Prostate gland (tissue), 2 donors: Measurements from ENCODE around the gene PLAAT4. TPM values are rescaled to one million over a fixed set of nuclear protein-coding genes. Genes with fewer than 3 reads are reported as not detected.
"Not testable (repeated sequence)": the region's sequence is repeated elsewhere in the genome, so short reads cannot be mapped to it uniquely, and the experiment has no call there.

Experiments
- DNase-seq: peaks from one replicate; pipeline ENCODE4 v3.0.0-alpha.2; 2019; ENCODE audit warnings: low spot score
- H3K27ac ChIP-seq, 2 donors: fragments of 200-600 bp; sonication (generic); 2 replicates each; pipeline ENCODE4 v1.5.1; 2017 to 2019
- H3K27me3 ChIP-seq: fragments of 200-600 bp; sonication (generic); replicated peaks from 2 replicates; pipeline ENCODE4 v1.5.1; 2019; ENCODE audit not compliant: insufficient read depth
- H3K36me3 ChIP-seq, 2 donors: fragments of 200-600 bp; sonication (generic); 1 replicate in 1 of 2; 2 replicates in 1 of 2; pipeline versions ENCODE4 v1.5.1 to v1.8.1; 2017 to 2019
- H3K4me1 ChIP-seq: fragments of 200-600 bp; sonication (generic); replicated peaks from 2 replicates; pipeline ENCODE4 v1.5.1; 2019
- H3K4me3 ChIP-seq, 2 donors: fragments of 200-600 bp; sonication (generic); 2 replicates each; pipeline ENCODE4 v1.5.1; 2017 to 2019
- H3K9me3 ChIP-seq: fragments of 200-600 bp; sonication (generic); 2 replicates; pipeline ENCODE4 v1.5.1; 2017
- POLR2A ChIP-seq: fragments of 450-650 bp; IDR thresholded peaks from one replicate; pipeline ENCODE4 v1.6.1; 2016; ENCODE audit warnings: antibody characterized with exemption, mild to moderate bottlenecking
- POLR2AphosphoS5 ChIP-seq: sonication (generic); formaldehyde crosslinking; IDR thresholded peaks from one replicate; pipeline ENCODE4 v1.6.1; 2017; ENCODE audit warnings: antibody characterized with exemption
- WGBS: methylation state at CpG from one replicate; pipeline ENCODE4 v1.1.5; 2018; 5-methylcytosine and 5-hydroxymethylcytosine counted together
- intact Hi-C: fragments of 100-400 bp; cut with DNase I; formaldehyde crosslinking; loops from one replicate; pipeline ENCODE4 v1.14.2; 2022
- total RNA-seq, 2 donors: library from RNA; depleted of rRNA; stranded (reverse); fragments of >200 nt; gene quantifications; one replicate each; pipeline ENCODE4 v1.1.0, GENCODE V29; 2016
- TF ChIP-seq, protein P1 (sequence below), 4 experiments: fragments of 200-600 bp in 2 of 4; fragments of 450-650 bp in 2 of 4; sonication (generic) in 2 of 4; IDR thresholded peaks; 1 replicate in 3 of 4; 2 replicates in 1 of 4; pipeline ENCODE4 v1.5.1; 2016 to 2019; ENCODE audit warnings: antibody characterized with exemption in 4 of 4, mild to moderate bottlenecking in 2 of 4, moderate library complexity in 2 of 4

PLAAT4 gene
- total RNA-seq, 2 donors from 2014 or later: 47.6 to 50.8 TPM

DNA sequence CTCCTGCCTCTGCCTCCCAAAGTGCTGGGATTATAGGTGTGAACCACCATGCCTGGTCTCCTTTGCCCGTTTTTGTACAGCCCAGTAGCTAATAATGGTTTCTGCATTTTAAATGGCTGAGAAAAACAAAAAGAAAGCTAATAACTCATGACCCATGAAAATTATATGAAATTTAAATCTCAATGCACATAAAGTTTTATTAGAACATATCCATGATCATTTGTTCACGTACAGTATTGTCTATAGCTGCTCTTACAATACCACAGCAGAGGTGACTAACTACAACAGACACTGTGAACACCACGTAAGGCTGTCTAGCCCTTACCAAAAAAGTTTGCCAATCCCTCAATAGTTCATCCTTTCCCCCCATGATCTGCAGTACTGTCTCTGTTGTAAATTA, 33.0 kb downstream of the PLAAT4 start:
- Histone ChIP-seq H3K4me1 (no peaks in the 10 kb centered on the region), H3K4me3 (no peak overlapping the region), H3K27ac (no peak overlapping the region), H3K27me3 (no peaks in the 10 kb centered on the region), H3K36me3 (no peaks in the 10 kb centered on the region), H3K9me3 (no peaks in the 10 kb centered on the region)
- intact Hi-C loops: no loop called here
- TF ChIP-seq, protein P1, sequence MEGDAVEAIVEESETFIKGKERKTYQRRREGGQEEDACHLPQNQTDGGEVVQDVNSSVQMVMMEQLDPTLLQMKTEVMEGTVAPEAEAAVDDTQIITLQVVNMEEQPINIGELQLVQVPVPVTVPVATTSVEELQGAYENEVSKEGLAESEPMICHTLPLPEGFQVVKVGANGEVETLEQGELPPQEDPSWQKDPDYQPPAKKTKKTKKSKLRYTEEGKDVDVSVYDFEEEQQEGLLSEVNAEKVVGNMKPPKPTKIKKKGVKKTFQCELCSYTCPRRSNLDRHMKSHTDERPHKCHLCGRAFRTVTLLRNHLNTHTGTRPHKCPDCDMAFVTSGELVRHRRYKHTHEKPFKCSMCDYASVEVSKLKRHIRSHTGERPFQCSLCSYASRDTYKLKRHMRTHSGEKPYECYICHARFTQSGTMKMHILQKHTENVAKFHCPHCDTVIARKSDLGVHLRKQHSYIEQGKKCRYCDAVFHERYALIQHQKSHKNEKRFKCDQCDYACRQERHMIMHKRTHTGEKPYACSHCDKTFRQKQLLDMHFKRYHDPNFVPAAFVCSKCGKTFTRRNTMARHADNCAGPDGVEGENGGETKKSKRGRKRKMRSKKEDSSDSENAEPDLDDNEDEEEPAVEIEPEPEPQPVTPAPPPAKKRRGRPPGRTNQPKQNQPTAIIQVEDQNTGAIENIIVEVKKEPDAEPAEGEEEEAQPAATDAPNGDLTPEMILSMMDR (IDR thresholded peaks at IDR 0.05): no peak
- no peak for TF ChIP-seq POLR2A
- 91% methylated on average over 3 of the region's 3 CpGs for WGBS
- DNase-seq: no peak

DNA sequence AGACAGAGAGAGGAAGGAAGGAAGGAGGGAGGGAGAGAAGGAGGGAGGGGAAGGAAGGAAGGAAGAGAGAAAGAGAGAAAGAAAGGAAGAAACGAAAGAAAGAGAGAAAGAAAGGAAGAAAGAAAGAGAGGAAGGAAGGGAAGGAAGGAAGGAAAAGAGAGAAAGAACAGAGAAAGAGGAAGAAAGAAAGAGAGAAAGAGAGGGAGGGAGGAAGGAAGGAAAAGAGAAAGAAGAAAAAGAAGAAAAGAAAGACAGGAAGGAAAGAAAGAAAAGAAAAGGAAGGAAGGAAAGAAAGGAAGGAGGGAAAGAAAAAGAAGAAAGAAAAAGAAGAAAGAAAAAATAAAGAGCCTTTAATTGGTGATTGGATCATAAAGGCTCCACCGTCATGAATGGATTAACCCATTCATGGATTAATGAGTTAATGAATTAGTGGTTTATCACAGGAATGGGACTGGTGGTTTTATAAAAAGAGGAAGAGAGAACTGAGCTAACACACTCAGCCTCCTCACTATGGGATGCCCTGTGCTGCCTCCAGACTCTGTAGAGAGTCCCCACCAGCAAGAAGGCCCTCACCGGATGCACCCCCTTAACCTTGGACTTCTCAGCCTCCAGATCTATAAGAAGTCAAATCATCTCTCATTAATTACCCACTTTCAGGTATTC, 35.5 kb downstream of the PLAAT4 start:
- Histone ChIP-seq H3K27ac (no peak overlapping the region), H3K36me3 (no peaks in the 10 kb centered on the region), H3K9me3 (no peaks in the 10 kb centered on the region), H3K4me1 (peaks cover 2% of the 10 kb centered on the region), H3K4me3 (no peak overlapping the region), H3K27me3 (no peaks in the 10 kb centered on the region)
- 45% methylated on average over 3 of the region's 3 CpGs for WGBS
- no peak for TF ChIP-seq POLR2A
- TF ChIP-seq POLR2AphosphoS5: no peak
- TF ChIP-seq, protein P1 (IDR thresholded peaks at IDR 0.05): no peak
- DNase-seq: no peak
- intact Hi-C loops: no loop called here

DNA sequence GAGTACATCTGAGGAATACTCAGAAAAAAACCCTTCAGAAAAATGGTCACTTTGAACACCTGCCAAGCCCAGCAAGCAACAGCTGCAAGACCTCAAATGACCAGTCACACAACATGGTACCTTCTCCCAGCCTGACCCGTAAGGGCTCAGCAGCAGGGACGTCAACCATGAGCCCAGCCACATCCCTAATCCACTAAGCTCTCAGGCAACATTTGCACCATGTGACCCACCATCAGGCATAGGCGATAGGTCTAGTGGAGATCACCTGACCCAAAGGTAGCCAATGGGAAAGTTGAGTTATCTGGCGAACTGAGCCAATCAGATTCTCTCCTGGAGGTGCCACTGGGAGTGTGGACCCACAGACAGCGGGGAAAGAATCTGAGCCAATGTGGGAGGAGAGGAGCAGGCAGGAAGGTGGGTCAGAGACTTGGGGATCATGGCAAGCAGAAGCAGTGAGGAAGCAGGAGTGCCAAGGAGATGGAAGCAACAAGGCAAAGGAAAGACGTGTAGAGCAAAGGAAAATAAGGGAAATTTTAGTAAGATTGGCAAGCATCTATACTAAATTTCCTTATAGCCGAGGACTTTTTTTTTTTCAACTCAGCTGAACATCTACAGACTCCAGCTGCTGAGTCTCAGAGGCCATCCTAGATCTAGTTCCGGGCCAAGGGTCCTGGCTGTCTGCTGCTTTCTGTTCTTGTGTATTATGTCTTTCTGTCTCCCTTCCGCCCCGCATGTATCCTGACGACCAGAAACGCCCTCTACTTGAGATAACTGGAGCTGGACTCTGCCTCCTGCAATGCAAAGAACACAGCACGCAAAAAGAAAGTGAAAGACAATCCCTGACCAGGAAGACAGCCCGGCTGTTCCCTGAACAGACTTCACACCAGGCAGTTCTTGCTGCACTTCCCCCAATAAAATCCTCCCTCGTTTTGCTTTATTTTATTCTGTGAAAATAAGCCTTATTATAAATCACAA, 37.6 kb downstream of the PLAAT4 start:
- no peaks in the 10 kb centered on the region for H3K9me3 ChIP-seq
- TF ChIP-seq POLR2AphosphoS5 (peak; percentile 62), POLR2A (no peak)
- TF ChIP-seq, protein P1 (IDR thresholded peaks at IDR 0.05): peak in 1 of 4 experiments; percentile 8
- peak overlapping the region; percentile 13 to 23 for H3K4me3 ChIP-seq
- H3K27me3 ChIP-seq: no peaks in the 10 kb centered on the region
- peaks cover 2% of the 10 kb centered on the region for H3K4me1 ChIP-seq
- DNase-seq: peak; percentile 67
- intact Hi-C loops: loop anchor here (2.0 kb wide), 1 partner anchor 37 kb away; the partner anchor contains the start of gene PLAAT4
- peak overlapping the region; percentile 62 to 71 for H3K27ac ChIP-seq
- H3K36me3 ChIP-seq: no peaks in the 10 kb centered on the region
- WGBS: 33% methylated on average over 15 of the region's 15 CpGs

DNA sequence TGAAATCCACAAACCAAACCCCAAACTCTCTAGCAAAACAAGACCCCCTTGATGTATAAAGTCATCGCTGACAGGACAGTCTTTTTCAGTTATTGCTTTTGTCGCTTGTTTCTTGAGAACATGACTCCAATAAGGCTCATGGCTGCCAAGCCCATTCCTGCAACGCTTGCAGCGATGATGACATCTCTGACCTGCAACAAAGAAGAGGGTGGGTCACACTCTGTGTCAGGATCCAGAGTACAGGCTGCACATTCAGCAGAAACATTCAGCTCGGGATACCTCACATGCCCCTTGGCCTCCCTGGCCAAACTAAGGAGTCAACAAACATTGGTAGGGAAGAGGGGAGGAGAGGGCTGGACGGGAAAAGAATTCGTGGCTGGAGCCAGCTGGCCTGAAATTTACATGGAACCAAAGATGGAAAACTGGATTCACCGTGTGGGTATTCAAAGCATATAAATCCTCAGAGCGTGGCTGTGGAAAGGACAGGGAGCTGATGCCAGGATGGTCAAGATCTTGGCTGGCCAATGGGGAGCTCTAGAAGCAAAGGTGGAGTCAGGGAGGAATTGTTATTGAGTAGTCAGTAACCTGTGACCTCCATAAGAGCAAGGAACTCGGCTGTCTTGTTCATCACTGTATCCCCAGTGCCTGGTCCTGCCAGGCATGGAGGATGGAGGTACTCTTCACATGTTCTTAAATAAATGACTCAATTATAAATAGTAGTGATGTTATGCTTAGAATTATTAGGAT, 38.4 kb downstream of the PLAAT4 start:
- WGBS: 36% methylated on average over 10 of the region's 10 CpGs
- no peak for DNase-seq
- Histone ChIP-seq H3K9me3 (no peaks in the 10 kb centered on the region), H3K27ac (peak overlapping the region; percentile 62 to 71), H3K27me3 (no peaks in the 10 kb centered on the region), H3K36me3 (no peaks in the 10 kb centered on the region), H3K4me1 (peaks cover 2% of the 10 kb centered on the region), H3K4me3 (peak overlapping the region; percentile 13 to 23)
- intact Hi-C loops: loop anchor here (2.0 kb wide), 1 partner anchor 38 kb away; the partner anchor contains the start of gene PLAAT4
- no peak for TF ChIP-seq POLR2A
- TF ChIP-seq POLR2AphosphoS5: peak; percentile 5

DNA sequence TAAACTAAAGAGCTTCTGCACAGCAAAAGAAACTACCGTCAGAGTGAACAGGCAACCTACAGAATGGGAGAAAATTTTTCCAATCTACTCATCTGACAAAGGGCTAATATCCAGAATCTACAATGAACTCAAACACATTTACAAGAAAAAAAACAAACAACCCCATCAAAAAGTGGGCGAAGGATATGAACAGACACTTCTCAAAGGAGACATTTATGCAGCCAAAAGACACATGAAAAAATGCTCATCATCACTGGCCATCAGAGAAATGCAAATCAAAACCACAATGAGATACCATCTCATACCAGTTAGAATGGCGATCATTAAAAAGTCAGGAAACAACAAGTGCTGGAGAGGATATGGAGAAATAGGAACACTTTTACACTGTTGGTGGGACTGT, 42.3 kb downstream of the PLAAT4 start:
- H3K27ac ChIP-seq, H3K36me3 ChIP-seq, H3K9me3 ChIP-seq, H3K4me3 ChIP-seq, DNase-seq, intact Hi-C loops, H3K4me1 ChIP-seq, H3K27me3 ChIP-seq: not testable (repeated sequence)
- 92% methylated on average over 3 of the region's 3 CpGs for WGBS

DNA sequence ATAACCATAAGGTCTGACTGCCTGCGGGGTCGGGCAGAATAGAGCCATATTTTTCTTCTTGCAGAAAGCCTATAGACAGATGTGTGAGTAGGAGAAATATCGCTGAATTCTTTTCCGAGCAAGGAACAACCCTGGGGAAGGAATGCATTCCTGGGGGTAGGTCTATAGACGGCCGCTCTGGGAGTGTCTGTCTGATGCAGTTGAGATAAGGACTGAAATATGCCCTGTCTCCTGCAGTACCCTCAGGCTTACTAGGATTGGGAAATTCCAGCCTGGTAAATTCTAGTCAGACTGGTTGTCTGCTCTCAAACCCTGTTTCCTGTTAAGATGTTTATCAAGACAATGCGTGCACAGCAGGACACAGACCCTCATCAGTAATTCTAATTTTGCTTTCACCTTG, 44.6 kb downstream of the PLAAT4 start:
- not testable (repeated sequence) for H3K4me3 ChIP-seq, H3K27ac ChIP-seq, H3K4me1 ChIP-seq

More for the DNA sequence above, 44.6 kb downstream of the PLAAT4 start:
- DNase-seq, H3K27me3 ChIP-seq, H3K36me3 ChIP-seq, intact Hi-C loops, H3K9me3 ChIP-seq: not testable (repeated sequence)
- WGBS: 66% methylated on average over 7 of the region's 7 CpGs
